Neural progenitor cell (in vitro differentiated cells): Measurements from ENCODE around the gene CSTF1. TPM values are rescaled to one million over a fixed set of nuclear protein-coding genes. Genes with fewer than 3 reads are reported as not detected.
A peak's percentile ranks its signal among the peaks of the same experiment; 100 is the strongest.

Source experiments
- DNase-seq: peaks from one replicate; pipeline ENCODE4 v3.0.0-alpha.2; 2016; ENCODE audit warnings: low spot score
- H2AFZ ChIP-seq: fragments of 200-600 bp; sonication (generic); replicated peaks from 2 replicates; pipeline ENCODE4 v1.6.1; 2016; ENCODE audit warnings: antibody characterized with exemption
- H3F3A ChIP-seq: fragments of 200-600 bp; sonication (generic); 2 replicates; pipeline ENCODE4 v1.6.1; 2016; ENCODE audit warnings: antibody characterized with exemption, low read depth
- H3K27ac ChIP-seq: fragments of 200-600 bp; sonication (generic); 2 replicates; pipeline ENCODE4 v1.5.1; 2016; ENCODE audit warnings: mild to moderate bottlenecking
- H3K27me3 ChIP-seq: fragments of 200-600 bp; sonication (generic); 2 replicates; pipeline ENCODE4 v1.6.1; 2016; ENCODE audit warnings: mild to moderate bottlenecking, moderate library complexity
- H3K36me3 ChIP-seq: fragments of 200-600 bp; sonication (generic); 2 replicates; pipeline ENCODE4 v1.5.1; 2016
- H3K4me1 ChIP-seq: fragments of 200-600 bp; sonication (generic); 2 replicates; pipeline ENCODE4 v1.6.1; 2016; ENCODE audit warnings: mixed run types
- H3K4me2 ChIP-seq: fragments of 200-600 bp; sonication (generic); 2 replicates; pipeline ENCODE4 v1.6.1; 2016
- H3K4me3 ChIP-seq: fragments of 200-600 bp; sonication (generic); 2 replicates; pipeline ENCODE4 v1.5.1; 2016
- H3K79me2 ChIP-seq: fragments of 200-600 bp; sonication (generic); 2 replicates; pipeline ENCODE4 v1.6.1; 2016; ENCODE audit warnings: low read depth
- H3K9ac ChIP-seq: fragments of 200-600 bp; sonication (generic); 2 replicates; pipeline ENCODE4 v1.6.1; 2016
- H3K9me3 ChIP-seq: fragments of 200-600 bp; sonication (generic); 2 replicates; pipeline ENCODE4 v1.5.1; 2016; ENCODE audit warnings: low read depth
- H4K20me1 ChIP-seq: fragments of 200-600 bp; sonication (generic); 2 replicates; pipeline ENCODE4 v1.6.1; 2016; ENCODE audit warnings: low read depth
- H3K27ac Mint-ChIP-seq: 3 replicates; pipeline ENCODE4 v1.8.0; 2021; ENCODE audit warnings: mixed read lengths
- H3K27me3 Mint-ChIP-seq: 2 replicates; pipeline ENCODE4 v1.8.0; 2022; ENCODE audit warnings: low read depth, mild to moderate bottlenecking, inconsistent platforms, moderate library complexity, mixed read lengths; ENCODE audit not compliant: insufficient read depth
- H3K36me3 Mint-ChIP-seq: 3 replicates; pipeline ENCODE4 v1.8.0; 2021; ENCODE audit warnings: mixed read lengths
- H3K4me1 Mint-ChIP-seq: 3 replicates; pipeline ENCODE4 v1.8.0; 2021; ENCODE audit warnings: mixed read lengths
- H3K4me3 Mint-ChIP-seq: 3 replicates; pipeline ENCODE4 v1.8.0; 2021; ENCODE audit warnings: mild to moderate bottlenecking, moderate library complexity, mixed read lengths
- H3K9me3 Mint-ChIP-seq: 3 replicates; pipeline ENCODE4 v1.8.0; 2020; ENCODE audit warnings: mixed read lengths
- CTCF ChIP-seq: fragments of 200-600 bp; sonication (generic); IDR thresholded peaks from 2 replicates; pipeline ENCODE4 v1.5.1; 2017; ENCODE audit warnings: antibody characterized with exemption, mild to moderate bottlenecking
- EZH2 ChIP-seq: fragments of 200-600 bp; sonication (generic); IDR thresholded peaks from 2 replicates; pipeline ENCODE4 v1.6.1; 2017; ENCODE audit warnings: antibody characterized with exemption, mild to moderate bottlenecking, moderate library complexity
- EZH2phosphoT487 ChIP-seq: fragments of 200-600 bp; sonication (generic); IDR thresholded peaks from 2 replicates; pipeline ENCODE4 v1.6.1; 2017; ENCODE audit warnings: antibody characterized with exemption
- total RNA-seq: library from RNA; depleted of rRNA; stranded (reverse); fragments of >200 nt; gene quantifications from 2 replicates; pipeline ENCODE4 v1.2.3, GENCODE V29; 2015; ENCODE audit warnings: low replicate concordance

Gene CSTF1
- total RNA-seq, 1 donor from 2014 or later, result 87.2 TPM

- no peaks in the 10 kb centered on the region for H3K9me3 ChIP-seq
- Mint-ChIP-seq H3K4me1 (peaks cover 22% of the 10 kb centered on the region), H3K27ac (peak overlapping the region; percentile 88), H3K27me3 (no peaks in the 10 kb centered on the region), H3K9me3 (no peaks in the 10 kb centered on the region), H3K36me3 (no peaks in the 10 kb centered on the region), H3K4me3 (no peak overlapping the region)
- no peaks in the 10 kb centered on the region for H3K4me1 ChIP-seq
- DNase-seq, result no peak
- no peak overlapping the region for H2AFZ ChIP-seq
- no peak overlapping the region for H3K9ac ChIP-seq
- no peaks in the 10 kb centered on the region for H3K79me2 ChIP-seq
- no peak overlapping the region for H3K4me3 ChIP-seq
- peaks cover 39% of the 10 kb centered on the region for H3K27me3 ChIP-seq
- TF ChIP-seq EZH2phosphoT487, result no peak
- TF ChIP-seq EZH2, result no peak
- no peak for TF ChIP-seq CTCF
- H3K36me3 ChIP-seq, result no peaks in the 10 kb centered on the region
- H3K27ac ChIP-seq, result no peak overlapping the region
- H3K4me2 ChIP-seq, result no peak overlapping the region
- H3F3A ChIP-seq, result no peaks in the 10 kb centered on the region
- no peaks in the 10 kb centered on the region for H4K20me1 ChIP-seq
These were observed 29.8 kb downstream of the CSTF1 start for GRCh38 chr20:56422076-56422823.

GRCh38 chr20:56422824-56423189 is 30.4 kb downstream of the CSTF1 start:
- no peak overlapping the region for H3K4me3 ChIP-seq
- peaks cover 39% of the 10 kb centered on the region for H3K27me3 ChIP-seq
- no peaks in the 10 kb centered on the region for H3K79me2 ChIP-seq
- H3K9me3 Mint-ChIP-seq, result no peaks in the 10 kb centered on the region
- H3F3A ChIP-seq, result no peaks in the 10 kb centered on the region
- DNase-seq, result no peak
- peaks cover 22% of the 10 kb centered on the region for H3K4me1 Mint-ChIP-seq
- no peak overlapping the region for H3K9ac ChIP-seq
- H4K20me1 ChIP-seq, result no peaks in the 10 kb centered on the region
- no peaks in the 10 kb centered on the region for H3K9me3 ChIP-seq
- no peak overlapping the region for H2AFZ ChIP-seq
- no peaks in the 10 kb centered on the region for H3K36me3 Mint-ChIP-seq
- no peak overlapping the region for H3K4me2 ChIP-seq
- no peak overlapping the region for H3K27ac ChIP-seq
- peak overlapping the region; percentile 88 for H3K27ac Mint-ChIP-seq
- no peaks in the 10 kb centered on the region for H3K27me3 Mint-ChIP-seq
- no peaks in the 10 kb centered on the region for H3K36me3 ChIP-seq
- no peaks in the 10 kb centered on the region for H3K4me1 ChIP-seq
- TF ChIP-seq CTCF (no peak), EZH2phosphoT487 (no peak), EZH2 (no peak)
- H3K4me3 Mint-ChIP-seq, result no peak overlapping the region

GRCh38 chr20:56423211-56423610 is 30.8 kb downstream of the CSTF1 start:
- Histone ChIP-seq H3K9ac (no peak overlapping the region), H3K79me2 (no peaks in the 10 kb centered on the region), H3K4me1 (no peaks in the 10 kb centered on the region), H3K27ac (no peak overlapping the region), H3F3A (no peaks in the 10 kb centered on the region), H3K27me3 (peaks cover 39% of the 10 kb centered on the region), H3K9me3 (no peaks in the 10 kb centered on the region), H3K4me3 (no peak overlapping the region), H4K20me1 (no peaks in the 10 kb centered on the region), H3K36me3 (no peaks in the 10 kb centered on the region), H2AFZ (no peak overlapping the region), H3K4me2 (no peak overlapping the region)
- H3K27me3 Mint-ChIP-seq, result no peaks in the 10 kb centered on the region
- peaks cover 22% of the 10 kb centered on the region for H3K4me1 Mint-ChIP-seq
- no peaks in the 10 kb centered on the region for H3K36me3 Mint-ChIP-seq
- H3K27ac Mint-ChIP-seq, result no peak overlapping the region
- H3K9me3 Mint-ChIP-seq, result no peaks in the 10 kb centered on the region
- no peak for DNase-seq
- TF ChIP-seq EZH2, result no peak
- no peak for TF ChIP-seq EZH2phosphoT487
- TF ChIP-seq CTCF, result no peak
- H3K4me3 Mint-ChIP-seq, result no peak overlapping the region
